ENCODE results near the gene MRPL34.

GRCh38 chr19:17337675-17338432 lies 32.2 kb downstream of the MRPL34 start:
- TF ChIP-seq EZH2 (optimal IDR thresholded peaks at IDR 0.05; ENCODE audit: low read depth, low read length) (no peak), EZH2phosphoT487 (IDR thresholded peaks at IDR 0.05; ENCODE audit: low read length) (no peak)
- TF ChIP-seq, protein P1, sequence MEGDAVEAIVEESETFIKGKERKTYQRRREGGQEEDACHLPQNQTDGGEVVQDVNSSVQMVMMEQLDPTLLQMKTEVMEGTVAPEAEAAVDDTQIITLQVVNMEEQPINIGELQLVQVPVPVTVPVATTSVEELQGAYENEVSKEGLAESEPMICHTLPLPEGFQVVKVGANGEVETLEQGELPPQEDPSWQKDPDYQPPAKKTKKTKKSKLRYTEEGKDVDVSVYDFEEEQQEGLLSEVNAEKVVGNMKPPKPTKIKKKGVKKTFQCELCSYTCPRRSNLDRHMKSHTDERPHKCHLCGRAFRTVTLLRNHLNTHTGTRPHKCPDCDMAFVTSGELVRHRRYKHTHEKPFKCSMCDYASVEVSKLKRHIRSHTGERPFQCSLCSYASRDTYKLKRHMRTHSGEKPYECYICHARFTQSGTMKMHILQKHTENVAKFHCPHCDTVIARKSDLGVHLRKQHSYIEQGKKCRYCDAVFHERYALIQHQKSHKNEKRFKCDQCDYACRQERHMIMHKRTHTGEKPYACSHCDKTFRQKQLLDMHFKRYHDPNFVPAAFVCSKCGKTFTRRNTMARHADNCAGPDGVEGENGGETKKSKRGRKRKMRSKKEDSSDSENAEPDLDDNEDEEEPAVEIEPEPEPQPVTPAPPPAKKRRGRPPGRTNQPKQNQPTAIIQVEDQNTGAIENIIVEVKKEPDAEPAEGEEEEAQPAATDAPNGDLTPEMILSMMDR (IDR thresholded peaks at IDR 0.05; ENCODE audit: low read length) = no peak

Data from MM.1S (cell line).